Transverse colon (tissue), 4 donors: ENCODE results near the gene GATM. TPM values are rescaled to one million over a fixed set of nuclear protein-coding genes. Genes with fewer than 3 reads are reported as not detected.

ENCODE experiments used
- small RNA-seq, 4 donors: library from RNA; depleted of rRNA; stranded (forward); fragments of <200 nt; gene quantifications; one replicate each; pipeline ENCODE3, GENCODE V24; 2016
- total RNA-seq, 4 donors: library from RNA; depleted of rRNA; stranded (reverse); fragments of >200 nt; gene quantifications; one replicate each; pipeline ENCODE4 v1.1.0, GENCODE V29; 2016

GATM gene
- total RNA-seq, 4 donors from 2014 or later: 15.9 to 96.9 (median 18.6) TPM

Small RNA genes lying within 50 kb of the gene (small RNA-seq; reads per million reads assigned to genes)
- gene RNU6-953P: 0 reads per million in 4 donors

Other genes with a start within 250 kb of the GATM start
- gene DUOXA1, start 248.7 kb downstream of the GATM start, total RNA-seq: 1 to 10 TPM in 1 of 4 donors, not detected in 3; 1.4 TPM
- gene DUOX1, start 248.6 kb downstream of the GATM start, total RNA-seq: 1 to 10 TPM in 1 of 4 donors, under 1 TPM in 2, not detected in 1; 0.14 to 4.1 (median 0.64) TPM
- gene SHF, start 190.6 kb downstream of the GATM start, total RNA-seq: 1 to 10 TPM in 3 of 4 donors, not detected in 1; 3.7 to 9.8 (median 7.4) TPM
- 10 to 100 TPM in 1 of 4 donors, 1 to 10 TPM in 2, under 1 TPM in 1; 0.37 to 11.1 (median 5.1) TPM for gene SLC28A2, start 126.3 kb downstream of the GATM start, total RNA-seq
- gene SLC30A4, start 144.2 kb upstream of the GATM start, total RNA-seq: 10 to 100 TPM; 11.7 to 69.3 (median 16.0) TPM
- gene BLOC1S6, start 208.8 kb upstream of the GATM start, total RNA-seq: 10 to 100 TPM in 3 of 4 donors, 1 to 10 TPM in 1; 6.7 to 35.4 (median 23.8) TPM